K562 (cell line): Measurements from ENCODE around the gene TMEM33. TPM values are rescaled to one million over a fixed set of nuclear protein-coding genes. Genes with fewer than 3 reads are reported as not detected.

ENCODE experiments used
- BRD9 ChIP-seq: fragments of 450-650 bp; IDR thresholded peaks from 2 replicates; pipeline ENCODE4 v1.6.1; 2018; ENCODE audit warnings: low read depth; ENCODE audit not compliant: partially characterized antibody
- CREB1 ChIP-seq, 2 experiments: sonication (generic) in 1 of 2; formaldehyde crosslinking in 1 of 2; IDR thresholded peaks; 2 replicates each; pipeline versions ENCODE4 v1.6.1 to v1.8.0; 2012 to 2022; ENCODE audit warnings: inconsistent platforms in 1 of 2, mild to moderate bottlenecking in 1 of 2, missing genetic modification reagents in 1 of 2, moderate library complexity in 1 of 2
- ETV5 ChIP-seq: sonication (generic); formaldehyde crosslinking; IDR thresholded peaks from 2 replicates; pipeline ENCODE4 v1.4.0; 2020; ENCODE audit warnings: low read depth, mild to moderate bottlenecking, missing genetic modification reagents
- ETV6 ChIP-seq, 3 experiments: fragments of 150-350 bp in 1 of 3; sonication (generic) in 1 of 3; formaldehyde crosslinking in 1 of 3; IDR thresholded peaks; 2 replicates each; pipeline versions ENCODE4 v1.6.1 to v1.8.0; 2014 to 2022; ENCODE audit warnings: borderline replicate concordance in 2 of 3, low read depth in 2 of 3, antibody characterized with exemption in 1 of 3, low read length in 1 of 3, mild to moderate bottlenecking in 1 of 3, missing genetic modification reagents in 1 of 3
- GABPB1 ChIP-seq: sonication (generic); formaldehyde crosslinking; IDR thresholded peaks from 2 replicates; pipeline ENCODE4 v1.8.0; 2022; ENCODE audit warnings: mild to moderate bottlenecking, missing genetic modification reagents
- HNRNPK ChIP-seq: fragments of 200-400 bp; formaldehyde crosslinking; IDR thresholded peaks from one replicate; pipeline ENCODE4 v1.6.1; 2018; ENCODE audit warnings: mild to moderate bottlenecking, low read depth, low read length; ENCODE audit not compliant: poor library complexity, severe bottlenecking
- NCOA2 ChIP-seq, 2 experiments: fragments of 450-650 bp; IDR thresholded peaks; 2 replicates each; pipeline ENCODE4 v1.6.1; 2018; ENCODE audit warnings: mild to moderate bottlenecking in 2 of 2, moderate library complexity in 1 of 2; ENCODE audit not compliant: partially characterized antibody in 2 of 2
- NFYB ChIP-seq: IDR thresholded peaks from 2 replicates; pipeline ENCODE4 v1.6.1; 2011; ENCODE audit warnings: mild to moderate bottlenecking, moderate library complexity; ENCODE audit not compliant: insufficient read length; ENCODE audit errors: extremely low read depth
- PCBP1 ChIP-seq: fragments of 200-400 bp; formaldehyde crosslinking; IDR thresholded peaks from 2 replicates; pipeline ENCODE4 v1.6.1; 2018; ENCODE audit warnings: mild to moderate bottlenecking, low read depth, low read length; ENCODE audit not compliant: poor library complexity, severe bottlenecking
- PHB ChIP-seq: fragments of 250-450 bp; sonication (Bioruptor Pico); IDR thresholded peaks from 2 replicates; pipeline ENCODE4 v1.5.0; 2021
- SIX5 ChIP-seq, 2 experiments: IDR thresholded peaks; 2 replicates each; pipeline ENCODE4 v1.6.1; 2011; ENCODE audit warnings: low read length in 2 of 2, borderline replicate concordance in 1 of 2, low read depth in 1 of 2, mild to moderate bottlenecking in 1 of 2, moderate library complexity in 1 of 2; ENCODE audit not compliant: insufficient read depth in 1 of 2
- SOX6 ChIP-seq: fragments of 450-650 bp; IDR thresholded peaks from 2 replicates; pipeline ENCODE4 v1.6.1; 2014; ENCODE audit warnings: mild to moderate bottlenecking
- ZFX ChIP-seq: sonication (generic); formaldehyde crosslinking; IDR thresholded peaks from 2 replicates; pipeline ENCODE4 v1.8.0; 2022; ENCODE audit warnings: mild to moderate bottlenecking, missing genetic modification reagents, moderate library complexity
- ZNF507 ChIP-seq: conservative IDR thresholded peaks from 2 replicates; pipeline ENCODE4 v1.6.1; 2017; ENCODE audit warnings: missing genetic modification characterization, missing compliant biosample characterization
- polyA plus RNA-seq, 8 experiments: library from polyadenylated mRNA; depleted of rRNA in 4 of 8; stranded (reverse) in 5 of 8; unstranded in 3 of 8; fragments of >200 nt; fragmentation: Nextera tagmentation in 2 of 8; fragmentation: Illumina TruSeq in 1 of 8; extraction: Ambion mirVana in 2 of 8; extraction: Trizol in 1 of 8; gene quantifications; 2 replicates each; pipeline versions ENCODE4 v1.2.1 to v1.2.3, GENCODE V29; 2011 to 2014; ENCODE audit warnings: inconsistent platforms in 1 of 8, missing spikeins in 1 of 8
- total RNA-seq, 7 experiments: library from RNA; depleted of rRNA in 6 of 7; stranded (reverse); fragments of >200 nt in 6 of 7; fragmentation: Illumina TruSeq in 2 of 7; extraction: Trizol in 2 of 7; gene quantifications; 2 replicates each; pipeline versions ENCODE4 v1.2.1 to v1.2.3, GENCODE V29; 2011 to 2021; ENCODE audit warnings: low replicate concordance in 1 of 7
- TF ChIP-seq, protein P1 (sequence below): fragments of 250-450 bp; sonication (Bioruptor Pico); IDR thresholded peaks from 2 replicates; pipeline ENCODE4 v1.8.0; 2022; ENCODE audit warnings: inconsistent platforms
- TF ChIP-seq, protein P2 (sequence below), 2 experiments: IDR thresholded peaks; 2 replicates each; pipeline ENCODE4 v1.6.1; 2012; ENCODE audit warnings: improper control_type of control experiment in 2 of 2, low read depth in 2 of 2, low read length in 2 of 2, borderline replicate concordance in 1 of 2
- TF ChIP-seq, protein P3 (sequence below), 2 experiments: IDR thresholded peaks; 2 replicates each; pipeline ENCODE4 v1.6.1; 2011; ENCODE audit warnings: borderline replicate concordance in 1 of 2, control low read depth in 1 of 2, low read depth in 1 of 2, low read length in 1 of 2, mild to moderate bottlenecking in 1 of 2, mixed read lengths in 1 of 2, moderate library complexity in 1 of 2; ENCODE audit not compliant: insufficient read depth in 1 of 2, insufficient read length in 1 of 2, poor library complexity in 1 of 2, severe bottlenecking in 1 of 2; ENCODE audit errors: extremely low read depth in 1 of 2
- TF ChIP-seq, protein P4 (sequence below): fragments of 450-650 bp; formaldehyde crosslinking; IDR thresholded peaks from 2 replicates; pipeline ENCODE4 v1.4.0; 2022; ENCODE audit warnings: missing genetic modification characterization

The TMEM33 gene
- total and polyA plus RNA-seq, 9 of the 15 experiments (the other 6 are each of a cell fraction or from before 2014, with no cell fraction given) = 16.8 to 85.9 (median 67.9) TPM

DNA sequence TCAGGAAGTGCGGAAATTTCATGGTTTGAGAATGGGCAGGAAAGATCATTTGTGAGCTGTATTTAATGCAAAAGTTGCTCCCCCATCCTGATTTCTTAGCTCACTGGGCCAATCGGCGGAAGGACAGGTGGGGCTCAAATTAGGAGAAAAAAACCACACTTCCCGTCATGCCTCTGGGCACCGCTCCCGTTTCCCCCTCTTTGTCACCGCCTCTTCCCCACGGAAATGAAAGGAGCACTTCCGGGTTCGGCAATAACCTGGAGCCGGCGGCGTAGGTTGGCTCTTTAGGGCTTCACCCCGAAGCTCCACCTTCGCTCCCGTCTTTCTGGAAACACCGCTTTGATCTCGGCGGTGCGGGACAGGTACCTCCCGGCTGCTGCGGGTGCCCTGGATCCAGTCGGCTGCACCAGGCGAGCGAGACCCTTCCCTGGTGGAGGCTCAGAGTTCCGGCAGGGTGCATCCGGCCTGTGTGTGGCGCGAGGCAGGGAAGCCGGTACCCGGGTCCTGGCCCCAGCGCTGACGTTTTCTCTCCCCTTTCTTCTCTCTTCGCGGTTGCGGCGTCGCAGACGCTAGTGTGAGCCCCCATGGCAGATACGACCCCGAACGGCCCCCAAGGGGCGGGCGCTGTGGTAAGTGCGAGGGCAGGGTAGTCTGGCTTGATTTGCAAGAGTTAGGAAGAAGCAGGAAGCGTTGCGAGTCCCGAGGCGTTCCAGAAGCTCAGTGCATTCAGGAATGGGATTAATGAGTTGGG is at the start of gene TMEM33 (continued):
- TF ChIP-seq ZFX (CRISPR knock-in tag) (peak; percentile 81), PCBP1 (peak; percentile 46), CREB1 (IDR thresholded peaks at IDR 0.05) (peak; percentile 32; the same call in 1 of the 2 replicates), CREB1 (CRISPR knock-in tag; IDR thresholded peaks at IDR 0.05) (no peak; the same call in 1 of the 2 replicates), NCOA2 (IDR thresholded peaks at IDR 0.05; ENCODE audit: partially characterized antibody in 2 of 2) (no peak), NFYB (no peak), PHB (CRISPR knock-in tag) (no peak), SIX5 (IDR thresholded peaks at IDR 0.05; ENCODE audit: borderline replicate concordance in 1 of 2, insufficient read depth in 1 of 2, low read depth in 1 of 2, low read length in 2 of 2) (peak; percentile 79 to 82), SOX6 (no peak), ETV6 (IDR thresholded peaks at IDR 0.05; ENCODE audit: borderline replicate concordance in 1 of 2, low read depth in 2 of 2, low read length in 1 of 2) (peak; percentile 57 to 64; a peak in 3 of 4 replicates), ETV6 (CRISPR knock-in tag; IDR thresholded peaks at IDR 0.05; ENCODE audit: borderline replicate concordance) (0 out of 2 replicates have a peak, but pooled peaks have one; percentile 45), HNRNPK (no peak), ZNF507 (tag) (no peak), ETV5 (CRISPR knock-in tag) (no peak), BRD9 (no peak), GABPB1 (CRISPR knock-in tag) (peak; percentile 87)
- TF ChIP-seq, protein P1, sequence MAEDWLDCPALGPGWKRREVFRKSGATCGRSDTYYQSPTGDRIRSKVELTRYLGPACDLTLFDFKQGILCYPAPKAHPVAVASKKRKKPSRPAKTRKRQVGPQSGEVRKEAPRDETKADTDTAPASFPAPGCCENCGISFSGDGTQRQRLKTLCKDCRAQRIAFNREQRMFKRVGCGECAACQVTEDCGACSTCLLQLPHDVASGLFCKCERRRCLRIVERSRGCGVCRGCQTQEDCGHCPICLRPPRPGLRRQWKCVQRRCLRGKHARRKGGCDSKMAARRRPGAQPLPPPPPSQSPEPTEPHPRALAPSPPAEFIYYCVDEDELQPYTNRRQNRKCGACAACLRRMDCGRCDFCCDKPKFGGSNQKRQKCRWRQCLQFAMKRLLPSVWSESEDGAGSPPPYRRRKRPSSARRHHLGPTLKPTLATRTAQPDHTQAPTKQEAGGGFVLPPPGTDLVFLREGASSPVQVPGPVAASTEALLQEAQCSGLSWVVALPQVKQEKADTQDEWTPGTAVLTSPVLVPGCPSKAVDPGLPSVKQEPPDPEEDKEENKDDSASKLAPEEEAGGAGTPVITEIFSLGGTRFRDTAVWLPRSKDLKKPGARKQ (CRISPR knock-in tag) = no peak
- TF ChIP-seq, protein P2, sequence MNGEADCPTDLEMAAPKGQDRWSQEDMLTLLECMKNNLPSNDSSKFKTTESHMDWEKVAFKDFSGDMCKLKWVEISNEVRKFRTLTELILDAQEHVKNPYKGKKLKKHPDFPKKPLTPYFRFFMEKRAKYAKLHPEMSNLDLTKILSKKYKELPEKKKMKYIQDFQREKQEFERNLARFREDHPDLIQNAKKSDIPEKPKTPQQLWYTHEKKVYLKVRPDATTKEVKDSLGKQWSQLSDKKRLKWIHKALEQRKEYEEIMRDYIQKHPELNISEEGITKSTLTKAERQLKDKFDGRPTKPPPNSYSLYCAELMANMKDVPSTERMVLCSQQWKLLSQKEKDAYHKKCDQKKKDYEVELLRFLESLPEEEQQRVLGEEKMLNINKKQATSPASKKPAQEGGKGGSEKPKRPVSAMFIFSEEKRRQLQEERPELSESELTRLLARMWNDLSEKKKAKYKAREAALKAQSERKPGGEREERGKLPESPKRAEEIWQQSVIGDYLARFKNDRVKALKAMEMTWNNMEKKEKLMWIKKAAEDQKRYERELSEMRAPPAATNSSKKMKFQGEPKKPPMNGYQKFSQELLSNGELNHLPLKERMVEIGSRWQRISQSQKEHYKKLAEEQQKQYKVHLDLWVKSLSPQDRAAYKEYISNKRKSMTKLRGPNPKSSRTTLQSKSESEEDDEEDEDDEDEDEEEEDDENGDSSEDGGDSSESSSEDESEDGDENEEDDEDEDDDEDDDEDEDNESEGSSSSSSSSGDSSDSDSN (IDR thresholded peaks at IDR 0.05; ENCODE audit: borderline replicate concordance in 1 of 2, low read depth in 2 of 2, low read length in 2 of 2) = 0 out of 4 replicates have a peak, but pooled peaks of 1 of the 2 experiments have one; percentile 28
- TF ChIP-seq, protein P3, sequence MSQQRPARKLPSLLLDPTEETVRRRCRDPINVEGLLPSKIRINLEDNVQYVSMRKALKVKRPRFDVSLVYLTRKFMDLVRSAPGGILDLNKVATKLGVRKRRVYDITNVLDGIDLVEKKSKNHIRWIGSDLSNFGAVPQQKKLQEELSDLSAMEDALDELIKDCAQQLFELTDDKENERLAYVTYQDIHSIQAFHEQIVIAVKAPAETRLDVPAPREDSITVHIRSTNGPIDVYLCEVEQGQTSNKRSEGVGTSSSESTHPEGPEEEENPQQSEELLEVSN (IDR thresholded peaks at IDR 0.05; ENCODE audit: borderline replicate concordance in 1 of 2, extremely low read depth in 1 of 2, insufficient read depth in 1 of 2, insufficient read length in 1 of 2, low read depth in 1 of 2, low read length in 1 of 2, poor library complexity in 1 of 2, severe bottlenecking in 1 of 2) = peak; percentile 36 to 43
- TF ChIP-seq, protein P4, sequence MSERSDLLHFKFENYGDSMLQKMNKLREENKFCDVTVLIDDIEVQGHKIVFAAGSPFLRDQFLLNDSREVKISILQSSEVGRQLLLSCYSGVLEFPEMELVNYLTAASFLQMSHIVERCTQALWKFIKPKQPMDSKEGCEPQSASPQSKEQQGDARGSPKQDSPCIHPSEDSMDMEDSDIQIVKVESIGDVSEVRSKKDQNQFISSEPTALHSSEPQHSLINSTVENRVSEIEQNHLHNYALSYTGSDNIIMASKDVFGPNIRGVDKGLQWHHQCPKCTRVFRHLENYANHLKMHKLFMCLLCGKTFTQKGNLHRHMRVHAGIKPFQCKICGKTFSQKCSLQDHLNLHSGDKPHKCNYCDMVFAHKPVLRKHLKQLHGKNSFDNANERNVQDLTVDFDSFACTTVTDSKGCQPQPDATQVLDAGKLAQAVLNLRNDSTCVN (CRISPR knock-in tag) = no peak
